NCI-H510A treated with DMSO at 0.1 percent for 48 hours (cell line): ENCODE measurements around the gene PPP1CA.

Experiments
- DNase-seq: peaks from one replicate; lab custom pipeline; 2025; lab: John Stamatoyannopoulos, UW

The PPP1CA gene

DNA sequence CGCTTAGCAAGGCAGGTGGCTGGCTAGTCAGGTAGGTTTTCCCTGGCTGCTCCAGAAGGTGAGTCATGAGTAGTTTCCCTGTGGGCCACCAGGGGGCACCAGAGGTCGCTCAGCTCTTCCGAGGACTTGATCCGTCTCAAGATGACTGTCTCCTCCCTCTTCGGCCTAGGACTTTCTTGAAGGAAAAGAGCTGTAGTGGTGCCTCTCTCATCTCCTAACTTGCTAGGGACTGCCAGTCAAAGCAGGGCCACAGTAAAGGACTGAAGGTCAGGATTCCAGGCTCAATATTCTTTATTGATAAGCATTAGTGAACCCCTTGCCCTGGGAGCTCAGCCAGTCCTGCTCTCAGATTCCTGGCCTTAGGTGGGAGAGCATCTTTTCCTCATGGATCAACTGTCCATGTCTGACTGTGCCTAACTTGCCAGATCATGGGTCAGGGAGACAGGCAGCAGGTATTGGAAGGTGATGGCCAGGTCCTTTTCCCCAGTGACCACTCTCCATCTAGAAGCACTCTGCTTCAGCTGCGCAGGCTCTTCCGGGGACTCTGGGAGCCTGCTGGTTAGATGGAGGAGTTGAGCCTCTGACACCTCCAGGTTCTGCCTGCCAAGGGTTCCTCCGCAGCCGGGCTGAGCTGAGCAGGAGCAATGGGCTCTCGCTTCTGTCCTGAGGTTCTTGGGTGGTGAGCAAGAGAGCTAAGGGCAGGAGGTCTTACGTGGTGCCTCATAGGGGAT is 50.2 kb downstream of the PPP1CA start:
- peak; percentile 94 for DNase-seq

DNA sequence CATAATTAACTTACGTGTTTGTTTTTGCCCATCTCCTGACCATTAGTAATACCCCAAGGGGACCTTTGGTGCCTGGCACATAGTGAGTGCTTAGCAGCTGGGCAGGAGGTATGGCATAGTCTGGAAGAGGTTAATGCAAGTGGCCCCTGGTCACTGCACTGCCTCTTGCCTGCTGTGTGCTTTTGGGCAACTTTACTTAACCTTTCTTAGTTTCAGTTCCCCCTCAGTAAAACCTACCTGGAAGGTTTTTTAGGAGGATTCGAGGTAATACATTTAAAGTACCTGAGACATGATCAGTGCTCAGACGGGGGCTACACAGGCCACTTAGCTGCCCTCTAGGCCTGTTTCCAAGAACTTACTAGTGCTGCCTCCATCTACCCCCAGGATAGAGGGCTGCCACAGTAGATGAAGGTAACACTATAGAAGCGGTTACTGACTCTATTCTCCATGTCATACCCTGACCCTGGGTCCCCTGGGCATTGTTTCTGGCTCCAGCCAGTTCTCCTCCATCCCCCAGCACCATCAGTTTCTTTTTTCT is 51.7 kb downstream of the PPP1CA start:
- DNase-seq, result no peak

DNA sequence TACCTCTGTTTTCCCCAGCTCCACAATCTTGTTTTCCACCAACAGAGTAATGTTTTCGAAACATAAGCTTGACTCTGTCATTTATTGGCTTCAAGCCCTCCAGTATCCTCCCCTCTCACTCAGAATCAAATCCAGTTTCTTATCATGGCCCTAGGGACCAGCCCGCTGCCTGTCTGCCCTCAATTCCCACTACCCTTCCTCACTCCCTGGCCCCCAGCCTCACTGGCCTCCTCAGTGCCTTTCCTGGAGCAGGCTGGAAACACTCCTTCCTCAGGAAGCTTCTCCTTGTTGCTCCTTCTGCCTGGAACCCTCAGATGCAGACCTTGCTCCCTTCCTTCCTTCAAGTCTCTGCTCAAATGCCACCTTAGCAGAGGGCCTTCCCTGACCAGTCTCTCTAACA is 52.2 kb downstream of the PPP1CA start:
- DNase-seq, result no peak

DNA sequence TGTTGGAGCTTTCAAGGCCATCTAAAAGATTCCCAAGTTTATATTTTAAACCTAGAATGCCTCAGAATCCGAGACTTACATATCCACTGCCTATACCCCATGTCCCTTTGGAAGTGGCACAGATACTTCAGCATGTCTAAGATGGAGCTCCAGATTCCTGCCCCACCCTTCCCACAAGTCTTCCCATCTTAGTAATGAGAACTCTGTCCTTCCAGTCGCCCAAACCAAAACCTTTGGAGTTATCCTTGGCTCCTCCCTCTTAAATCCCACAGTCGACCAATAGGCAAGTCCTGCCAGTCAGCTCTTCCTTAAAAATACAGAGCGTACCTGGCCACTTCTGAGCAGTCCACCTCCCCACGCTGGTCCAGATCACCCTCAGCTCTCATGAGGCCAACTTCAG is 52.6 kb downstream of the PPP1CA start:
- DNase-seq, result no peak
